ENCODE measurements around the gene RAB38.

The RAB38 gene

GRCh38 chr11:88103337-88104206 is 71.7 kb downstream of the RAB38 start:
- peak; percentile 92 for DNase-seq (ENCODE audit: low read depth, low spot score)

GRCh38 chr11:88102598-88102934 is 72.7 kb downstream of the RAB38 start:
- DNase-seq (ENCODE audit: low read depth, low spot score): no peak

DNA sequence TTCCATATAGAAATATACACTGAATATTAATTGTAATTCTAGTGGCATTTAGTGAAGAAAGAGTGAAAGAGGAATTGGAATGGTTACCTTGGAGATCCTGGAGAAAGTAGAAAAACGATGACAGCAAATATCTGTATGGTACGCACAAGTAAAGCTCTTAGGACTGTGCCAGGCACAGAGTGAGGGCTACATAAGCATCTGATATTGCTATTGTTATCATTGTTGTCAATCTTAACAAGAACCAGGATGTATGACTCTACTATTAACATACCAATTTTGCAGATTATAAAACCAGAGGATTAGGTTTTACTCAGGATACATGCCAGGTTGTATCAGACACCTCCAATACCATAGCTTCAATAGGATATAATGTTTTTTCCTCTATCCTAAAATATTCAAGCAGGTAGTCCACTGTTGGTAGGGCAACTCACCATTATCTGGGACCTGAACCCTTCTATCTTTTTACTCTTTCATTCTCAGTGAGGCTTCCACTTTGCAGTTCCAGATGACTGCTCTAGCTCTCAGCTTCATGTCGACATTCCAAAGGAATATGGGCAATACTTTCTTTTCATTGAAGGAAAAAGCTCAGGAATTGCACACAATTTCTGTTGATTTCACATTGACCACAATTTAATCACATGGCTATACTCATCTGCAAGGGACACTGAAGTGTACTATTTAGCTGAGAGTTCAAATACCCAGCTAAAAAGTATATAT is 73.2 kb downstream of the RAB38 start:
- no peak for DNase-seq (ENCODE audit: low read depth, low spot score)

DNA sequence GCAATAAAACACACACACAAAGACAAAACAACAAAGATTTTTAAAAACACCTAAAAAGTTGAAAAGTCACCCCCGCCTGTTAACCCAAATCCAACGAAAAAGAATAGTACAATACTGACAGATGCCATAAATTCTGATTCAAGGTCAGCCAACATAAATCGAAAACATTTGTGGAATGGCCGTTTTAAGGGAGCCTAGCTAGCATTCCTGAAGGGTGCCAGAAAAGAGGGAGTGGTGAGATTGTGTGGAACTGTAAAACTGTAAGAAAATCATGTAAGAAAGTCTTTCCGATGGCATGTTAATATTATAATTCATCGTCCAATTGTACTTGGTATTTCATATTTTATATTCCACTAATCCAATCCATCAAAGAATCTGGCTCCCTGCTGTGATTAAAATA is 75.1 kb downstream of the RAB38 start:
- DNase-seq (ENCODE audit: low read depth, low spot score): no peak

GRCh38 chr11:88098289-88098688 is 77.0 kb downstream of the RAB38 start:
- DNase-seq (ENCODE audit: low read depth, low spot score): no peak

DNA sequence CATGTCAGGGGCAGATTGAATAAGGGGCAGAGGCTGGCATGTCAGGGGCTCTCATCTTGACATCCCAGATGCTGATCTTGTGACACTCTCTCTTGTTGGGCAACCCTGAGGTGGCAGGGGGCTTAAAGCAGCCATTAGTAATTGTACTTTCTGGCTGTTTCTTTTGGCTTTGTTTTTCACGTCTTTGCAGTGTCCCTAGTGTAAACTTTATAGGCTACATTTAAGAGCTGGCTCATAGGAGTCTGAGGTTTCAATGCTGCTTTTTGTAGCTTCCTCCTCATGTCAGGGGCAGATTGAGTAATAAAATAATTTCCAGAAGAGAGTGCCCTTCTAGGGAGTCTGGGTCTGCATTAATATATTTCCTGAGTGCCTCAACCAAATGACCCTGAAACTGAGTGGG is 86.1 kb downstream of the RAB38 start:
- no peak for DNase-seq (ENCODE audit: low read depth, low spot score)

DNA sequence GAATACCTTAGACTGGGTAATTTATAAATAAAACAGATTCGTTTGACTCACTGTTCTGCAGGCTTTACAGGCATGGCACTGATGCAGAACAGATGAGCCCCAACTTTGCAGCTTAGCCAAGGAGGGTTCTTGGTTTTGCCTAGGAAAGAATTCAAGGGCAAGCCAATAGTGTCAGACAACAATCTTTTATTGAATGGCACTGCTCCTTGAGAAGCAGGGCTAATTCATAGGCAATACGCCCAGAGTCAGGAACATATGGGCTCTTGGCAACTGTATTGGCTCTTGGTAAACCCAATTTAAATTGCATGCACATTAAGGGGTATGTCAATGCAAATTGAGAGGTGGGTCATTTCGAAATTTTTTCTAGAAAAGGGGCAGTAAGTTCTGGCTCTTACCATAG is 87.9 kb downstream of the RAB38 start:
- DNase-seq (ENCODE audit: low read depth, low spot score): no peak

- DNase-seq (ENCODE audit: low read depth, low spot score): no peak
These were observed 88.9 kb downstream of the RAB38 start for GRCh38 chr11:88086297-88086696.

DNA sequence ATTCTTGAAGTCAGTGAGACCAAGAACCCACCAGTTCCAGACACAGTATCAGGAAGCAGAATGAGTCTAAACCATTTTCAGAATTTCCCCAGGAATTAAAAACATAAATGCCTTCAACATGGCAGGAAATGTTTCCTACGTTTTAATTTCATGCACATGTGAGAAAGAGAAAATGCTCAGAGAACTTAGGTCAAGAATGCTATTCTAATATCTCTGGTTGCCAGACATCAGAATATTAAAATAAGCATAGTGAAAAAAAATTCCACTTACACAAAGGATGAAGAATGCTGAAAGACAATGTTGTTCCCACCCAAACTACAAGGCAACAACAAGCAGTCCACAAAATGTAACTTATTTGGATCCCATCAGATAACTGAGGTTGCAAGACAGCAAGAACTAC is 104.8 kb downstream of the RAB38 start:
- no peak for DNase-seq (ENCODE audit: low read depth, low spot score)

DNA sequence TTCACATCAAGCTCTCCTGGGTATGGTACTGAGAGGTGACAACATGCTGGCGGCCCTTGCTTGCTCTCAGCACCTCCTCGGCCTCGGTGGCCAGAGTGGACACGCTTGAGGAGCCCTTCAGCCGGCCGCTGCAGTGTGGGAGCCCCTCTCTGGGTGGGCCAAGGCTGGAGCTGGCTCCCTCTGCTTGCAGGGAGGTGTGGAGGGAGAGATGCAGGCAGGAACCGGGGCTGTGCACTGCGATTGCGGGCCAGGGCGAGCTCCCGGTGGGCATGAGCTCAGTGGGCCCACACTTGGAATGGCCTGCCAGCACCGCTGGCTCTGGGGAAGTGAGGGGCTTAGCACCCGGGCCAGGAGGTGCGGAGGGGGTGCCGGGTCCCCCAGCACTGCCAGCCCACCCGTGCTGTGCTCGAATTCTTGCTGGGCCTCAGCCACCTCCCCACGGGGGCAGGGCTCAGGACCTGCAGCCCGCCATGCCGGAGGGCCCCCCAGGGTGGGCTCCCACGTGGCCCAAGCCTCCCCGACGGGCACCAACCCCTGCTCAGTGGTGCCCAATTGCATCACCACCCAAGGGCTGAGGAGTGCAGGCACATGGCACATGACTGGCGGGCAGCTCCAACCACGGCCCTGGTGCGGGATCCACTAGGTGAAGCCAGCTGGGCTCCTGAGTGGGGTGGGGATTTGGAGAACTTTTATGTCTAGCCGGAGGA is 106.2 kb downstream of the RAB38 start:
- no peak for DNase-seq (ENCODE audit: low read depth, low spot score)

DNA sequence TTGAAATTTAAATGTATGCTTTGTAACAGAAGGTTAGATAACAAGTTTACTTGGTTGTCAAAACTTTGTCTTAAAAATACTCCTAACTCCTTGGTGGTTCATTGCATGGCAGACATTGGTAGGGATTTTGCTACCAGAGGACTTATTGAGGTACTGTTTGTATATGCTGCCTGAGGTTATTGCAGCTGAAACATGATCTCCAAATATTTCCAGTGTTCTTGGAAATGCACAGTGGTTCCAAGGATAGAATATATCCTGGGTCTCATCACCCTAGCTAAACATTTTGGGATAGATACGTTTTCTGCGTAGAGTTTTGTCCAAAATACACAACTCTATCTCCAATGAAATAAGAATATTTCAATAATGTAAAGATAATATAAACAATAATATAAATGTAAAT is 109.2 kb downstream of the RAB38 start:
- no peak for DNase-seq (ENCODE audit: low read depth, low spot score)

DNA sequence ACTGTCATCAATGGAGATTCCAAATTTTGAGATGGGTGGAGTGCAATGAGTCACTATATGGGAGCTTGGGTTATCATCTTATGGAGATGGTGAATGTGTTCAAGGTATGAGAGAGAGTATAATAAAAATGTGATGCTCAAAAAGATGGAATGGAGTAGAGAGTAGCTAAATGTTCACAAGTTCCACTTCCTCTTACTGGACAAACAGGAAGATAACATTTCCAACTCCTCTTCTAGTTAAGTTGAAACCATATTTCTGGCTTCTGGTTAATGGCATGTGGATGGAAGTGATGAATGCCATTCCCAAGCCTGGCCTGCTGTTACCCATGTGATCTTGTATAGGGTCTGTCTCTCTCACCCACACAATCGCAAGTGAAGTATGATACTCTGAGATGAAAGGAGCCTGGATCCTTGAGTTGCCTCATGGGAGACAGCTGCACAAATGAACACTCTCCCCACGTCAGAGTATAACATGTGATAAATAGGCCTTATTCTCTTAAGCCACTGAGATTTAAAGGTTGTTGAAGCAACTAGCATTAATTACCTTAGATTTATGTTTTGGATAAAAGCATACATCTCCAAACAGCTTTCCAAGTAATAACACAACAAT is 111.0 kb downstream of the RAB38 start:
- DNase-seq (ENCODE audit: low read depth, low spot score): no peak
